ENCODE results near the gene PROZ.

- TF ChIP-seq SRF (IDR thresholded peaks at IDR 0.05; ENCODE audit: low read depth, low read length) = no peak
- no peak for TF ChIP-seq ZNF564 (CRISPR knock-in tag; IDR thresholded peaks at IDR 0.05)
- no peak for TF ChIP-seq SYNCRIP (IDR thresholded peaks at IDR 0.05; ENCODE audit: insufficient read depth, low read depth, low read length)
Measured at GRCh38 chr13:113120300-113121182, 37.9 kb upstream of the PROZ start.

Measured in HepG2 (cell line).